Measurements from ENCODE around the gene BIK.

Gene BIK

GRCh38 chr22:43156413-43156812 lies 45.9 kb downstream of the BIK start:
- no peak overlapping the region for H3K18ac ChIP-seq (ENCODE audit: low read length)
- H2BK12ac ChIP-seq (ENCODE audit: low read length), result no peak overlapping the region
- no CpG with 5 or more reads among the region's 12 CpGs for WGBS, 2 donors (ENCODE audit: extremely low coverage in 2 of 2, insufficient read length in 2 of 2, insufficient replicate concordance in 1 of 2)
- peaks cover 3% of the 10 kb centered on the region for H3K79me1 ChIP-seq (ENCODE audit: low read depth, low read length)
- H4K91ac ChIP-seq (ENCODE audit: low read depth, low read length, poor library complexity), result no peak overlapping the region
- H2BK5ac ChIP-seq (ENCODE audit: low read length), result no peak overlapping the region
- no peak overlapping the region for H3K4ac ChIP-seq (ENCODE audit: low read length)
- peaks cover 0 to 3% of the 10 kb centered on the region in 2 donors for H3K9me3 ChIP-seq (replicated peaks in 1 of 2; ENCODE audit: control insufficient read depth in 2 of 2, insufficient read depth in 1 of 2, low read depth in 1 of 2, low read length in 2 of 2)
- H3K14ac ChIP-seq (ENCODE audit: low read length), result no peak overlapping the region
- H2AK5ac ChIP-seq (ENCODE audit: low read depth, low read length), result peak overlapping the region; percentile 68
- H3K23ac ChIP-seq (ENCODE audit: low read depth, low read length, poor library complexity), result peak overlapping the region; percentile 85
- no peak for DNase-seq (ENCODE audit: low spot score)
- no peaks in the 10 kb centered on the region for H3K36me3 ChIP-seq (replicated peaks in 1 of 2; ENCODE audit: control insufficient read depth in 2 of 2, insufficient read depth in 2 of 2, low read length in 2 of 2)
- no peak overlapping the region for H3K27ac ChIP-seq (replicated peaks; ENCODE audit: low read length)
- H3K9ac ChIP-seq (ENCODE audit: low read depth, low read length, poor library complexity), result no peak overlapping the region
- no peak overlapping the region for H2AFZ ChIP-seq (ENCODE audit: low read length)
- no peak overlapping the region for H2BK120ac ChIP-seq (ENCODE audit: low read depth, low read length)
- H3K4me2 ChIP-seq (ENCODE audit: insufficient read depth, low read length, poor library complexity, severe bottlenecking), result no peak overlapping the region
- H4K8ac ChIP-seq (ENCODE audit: low read depth, low read length), result no peak overlapping the region
- no peak overlapping the region for H2BK15ac ChIP-seq (ENCODE audit: low read length)
- peaks cover 3 to 14% (median 4%) of the 10 kb centered on the region in 3 experiments for H3K27me3 ChIP-seq (ENCODE audit: control insufficient read depth in 3 of 3, insufficient read depth in 3 of 3, low read depth in 1 of 3, low read length in 3 of 3)
- H3K4me1 ChIP-seq (ENCODE audit: control insufficient read depth in 2 of 2, insufficient read depth in 1 of 2, low read depth in 1 of 2, low read length in 2 of 2), result peaks cover 8 to 12% of the 10 kb centered on the region in 2 donors
- H3K4me3 ChIP-seq (ENCODE audit: low read length in 2 of 2), result no peak overlapping the region

- H3K14ac ChIP-seq (ENCODE audit: low read length), result no peak overlapping the region
- DNase-seq (ENCODE audit: low spot score), result no peak
- no peak overlapping the region for H3K4me3 ChIP-seq (ENCODE audit: low read length in 2 of 2)
- no peak overlapping the region for H2BK12ac ChIP-seq (ENCODE audit: low read length)
- H3K79me1 ChIP-seq (ENCODE audit: low read depth, low read length), result peaks cover 1% of the 10 kb centered on the region
- no peaks in the 10 kb centered on the region for H3K27me3 ChIP-seq (ENCODE audit: control insufficient read depth in 3 of 3, insufficient read depth in 3 of 3, low read depth in 1 of 3, low read length in 3 of 3)
- WGBS, 2 donors (ENCODE audit: extremely low coverage in 2 of 2, insufficient read length in 2 of 2, insufficient replicate concordance in 1 of 2), result no CpG with 5 or more reads among the region's 9 CpGs
- H3K27ac ChIP-seq (replicated peaks; ENCODE audit: low read length), result no peak overlapping the region
- H2BK5ac ChIP-seq (ENCODE audit: low read length), result no peak overlapping the region
- H3K18ac ChIP-seq (ENCODE audit: low read length), result peak overlapping the region; percentile 7
- H3K4me2 ChIP-seq (ENCODE audit: insufficient read depth, low read length, poor library complexity, severe bottlenecking), result no peak overlapping the region
- H3K4ac ChIP-seq (ENCODE audit: low read length), result no peak overlapping the region
- peak overlapping the region; percentile 74 for H2BK120ac ChIP-seq (ENCODE audit: low read depth, low read length)
- H3K9ac ChIP-seq (ENCODE audit: low read depth, low read length, poor library complexity), result no peak overlapping the region
- peak overlapping the region; percentile 70 for H2AFZ ChIP-seq (ENCODE audit: low read length)
- peak overlapping the region; percentile 36 for H2AK5ac ChIP-seq (ENCODE audit: low read depth, low read length)
- H3K23ac ChIP-seq (ENCODE audit: low read depth, low read length, poor library complexity), result no peak overlapping the region
- H4K91ac ChIP-seq (ENCODE audit: low read depth, low read length, poor library complexity), result no peak overlapping the region
- no peaks in the 10 kb centered on the region for H3K9me3 ChIP-seq (replicated peaks in 1 of 2; ENCODE audit: control insufficient read depth in 2 of 2, insufficient read depth in 1 of 2, low read depth in 1 of 2, low read length in 2 of 2)
- H3K36me3 ChIP-seq (replicated peaks in 1 of 2; ENCODE audit: control insufficient read depth in 2 of 2, insufficient read depth in 2 of 2, low read length in 2 of 2), result no peaks in the 10 kb centered on the region
- no peak overlapping the region for H4K8ac ChIP-seq (ENCODE audit: low read depth, low read length)
- H3K4me1 ChIP-seq (ENCODE audit: control insufficient read depth in 2 of 2, insufficient read depth in 1 of 2, low read depth in 1 of 2, low read length in 2 of 2), result peaks cover 0 to under 1% of the 10 kb centered on the region in 2 donors
- no peak overlapping the region for H2BK15ac ChIP-seq (ENCODE audit: low read length)
These were observed 47.5 kb downstream of the BIK start for GRCh38 chr22:43157874-43158546.

GRCh38 chr22:43158778-43159483 lies 48.4 kb downstream of the BIK start:
- Histone ChIP-seq H2BK15ac (ENCODE audit: low read length) (no peak overlapping the region), H3K23ac (ENCODE audit: low read depth, low read length, poor library complexity) (peak overlapping the region; percentile 59), H3K4ac (ENCODE audit: low read length) (no peak overlapping the region), H3K4me2 (ENCODE audit: insufficient read depth, low read length, poor library complexity, severe bottlenecking) (no peak overlapping the region), H3K27me3 (ENCODE audit: control insufficient read depth in 3 of 3, insufficient read depth in 3 of 3, low read depth in 1 of 3, low read length in 3 of 3) (no peaks in the 10 kb centered on the region), H2BK5ac (ENCODE audit: low read length) (no peak overlapping the region), H3K27ac (replicated peaks; ENCODE audit: low read length) (no peak overlapping the region), H3K9ac (ENCODE audit: low read depth, low read length, poor library complexity) (no peak overlapping the region), H3K14ac (ENCODE audit: low read length) (no peak overlapping the region), H3K9me3 (replicated peaks in 1 of 2; ENCODE audit: control insufficient read depth in 2 of 2, insufficient read depth in 1 of 2, low read depth in 1 of 2, low read length in 2 of 2) (no peaks in the 10 kb centered on the region), H4K91ac (ENCODE audit: low read depth, low read length, poor library complexity) (no peak overlapping the region), H2BK120ac (ENCODE audit: low read depth, low read length) (no peak overlapping the region), H4K8ac (ENCODE audit: low read depth, low read length) (no peak overlapping the region), H3K4me1 (ENCODE audit: control insufficient read depth in 2 of 2, insufficient read depth in 1 of 2, low read depth in 1 of 2, low read length in 2 of 2) (peaks cover 0 to 4% of the 10 kb centered on the region in 2 donors), H2AK5ac (ENCODE audit: low read depth, low read length) (peak overlapping the region; percentile 80), H3K18ac (ENCODE audit: low read length) (peak overlapping the region; percentile 62), H3K36me3 (replicated peaks in 1 of 2; ENCODE audit: control insufficient read depth in 2 of 2, insufficient read depth in 2 of 2, low read length in 2 of 2) (no peaks in the 10 kb centered on the region), H3K4me3 (ENCODE audit: low read length in 2 of 2) (no peak overlapping the region), H2BK12ac (ENCODE audit: low read length) (no peak overlapping the region), H3K79me1 (ENCODE audit: low read depth, low read length) (peaks cover 1% of the 10 kb centered on the region), H2AFZ (ENCODE audit: low read length) (no peak overlapping the region)
- no CpG with 5 or more reads among the region's 24 CpGs for WGBS, 2 donors (ENCODE audit: extremely low coverage in 2 of 2, insufficient read length in 2 of 2, insufficient replicate concordance in 1 of 2)
- no peak for DNase-seq (ENCODE audit: low spot score)

- no CpG with 5 or more reads among the region's 18 CpGs for WGBS, 2 donors (ENCODE audit: extremely low coverage in 2 of 2, insufficient read length in 2 of 2, insufficient replicate concordance in 1 of 2)
- Histone ChIP-seq H3K18ac (ENCODE audit: low read length) (peak overlapping the region; percentile 62), H3K79me1 (ENCODE audit: low read depth, low read length) (no peaks in the 10 kb centered on the region), H3K9ac (ENCODE audit: low read depth, low read length, poor library complexity) (no peak overlapping the region), H3K9me3 (replicated peaks in 1 of 2; ENCODE audit: control insufficient read depth in 2 of 2, insufficient read depth in 1 of 2, low read depth in 1 of 2, low read length in 2 of 2) (no peaks in the 10 kb centered on the region), H3K4ac (ENCODE audit: low read length) (no peak overlapping the region), H3K4me3 (ENCODE audit: low read length in 2 of 2) (no peak overlapping the region), H2AFZ (ENCODE audit: low read length) (peak overlapping the region; percentile 3), H3K36me3 (replicated peaks in 1 of 2; ENCODE audit: control insufficient read depth in 2 of 2, insufficient read depth in 2 of 2, low read length in 2 of 2) (no peaks in the 10 kb centered on the region), H2BK5ac (ENCODE audit: low read length) (peak overlapping the region; percentile 44), H2BK15ac (ENCODE audit: low read length) (peak overlapping the region; percentile 31), H3K14ac (ENCODE audit: low read length) (no peak overlapping the region), H3K27me3 (ENCODE audit: control insufficient read depth in 3 of 3, insufficient read depth in 3 of 3, low read depth in 1 of 3, low read length in 3 of 3) (no peaks in the 10 kb centered on the region), H2AK5ac (ENCODE audit: low read depth, low read length) (no peak overlapping the region), H2BK120ac (ENCODE audit: low read depth, low read length) (no peak overlapping the region), H4K91ac (ENCODE audit: low read depth, low read length, poor library complexity) (no peak overlapping the region), H4K8ac (ENCODE audit: low read depth, low read length) (peak overlapping the region; percentile 74), H3K23ac (ENCODE audit: low read depth, low read length, poor library complexity) (no peak overlapping the region), H3K4me1 (ENCODE audit: control insufficient read depth in 2 of 2, insufficient read depth in 1 of 2, low read depth in 1 of 2, low read length in 2 of 2) (peaks cover 0 to 4% of the 10 kb centered on the region in 2 donors), H2BK12ac (ENCODE audit: low read length) (no peak overlapping the region), H3K27ac (replicated peaks; ENCODE audit: low read length) (no peak overlapping the region), H3K4me2 (ENCODE audit: insufficient read depth, low read length, poor library complexity, severe bottlenecking) (no peak overlapping the region)
- DNase-seq (ENCODE audit: low spot score), result no peak
These were observed 49.1 kb downstream of the BIK start for GRCh38 chr22:43159484-43160178.

Data from neuronal stem cell (in vitro differentiated cells).